GM06990 (cell line): ENCODE data around the gene ST6GALNAC3.

Source experiments
- DNase-seq: peaks from one replicate; pipeline ENCODE4 v3.0.0-alpha.2; 2011; ENCODE audit not compliant: insufficient read length; ENCODE audit errors: extremely low read depth
- H3K27me3 ChIP-seq: replicated peaks from 2 replicates; pipeline ENCODE4 v1.6.0; 2011; ENCODE audit warnings: low read length; ENCODE audit not compliant: control insufficient read depth, insufficient read depth
- H3K36me3 ChIP-seq: 2 replicates; pipeline ENCODE4 v1.5.1; 2011; ENCODE audit warnings: low read length; ENCODE audit not compliant: control insufficient read depth, insufficient read depth
- H3K4me3 ChIP-seq: replicated peaks from 2 replicates; pipeline ENCODE4 v1.5.1; 2011; ENCODE audit warnings: low read depth, mild to moderate bottlenecking, control low read depth, low read length
- CTCF ChIP-seq: IDR thresholded peaks from 2 replicates; pipeline ENCODE4 v1.5.1; 2011; ENCODE audit warnings: low read length, control low read depth, mild to moderate bottlenecking, inconsistent platforms; ENCODE audit not compliant: insufficient read depth, poor library complexity, severe bottlenecking

ST6GALNAC3 gene

GRCh38 chr1:76292418-76293184, 218.1 kb downstream of the ST6GALNAC3 start:
- H3K36me3 ChIP-seq, result no peaks in the 10 kb centered on the region
- no peak overlapping the region for H3K4me3 ChIP-seq
- DNase-seq, result no peak
- no peaks in the 10 kb centered on the region; the same call in 1 of the 2 replicates for H3K27me3 ChIP-seq
- no peak for TF ChIP-seq CTCF

GRCh38 chr1:76293831-76294230, 219.3 kb downstream of the ST6GALNAC3 start:
- Histone ChIP-seq H3K36me3 (no peaks in the 10 kb centered on the region), H3K27me3 (no peaks in the 10 kb centered on the region; the same call in 1 of the 2 replicates), H3K4me3 (no peak overlapping the region)
- no peak for TF ChIP-seq CTCF
- no peak for DNase-seq

GRCh38 chr1:76294482-76295194, 220.1 kb downstream of the ST6GALNAC3 start:
- no peak overlapping the region for H3K4me3 ChIP-seq

GRCh38 chr1:76298399-76298798, 223.9 kb downstream of the ST6GALNAC3 start:
- Histone ChIP-seq H3K4me3 (no peak overlapping the region), H3K27me3 (no peaks in the 10 kb centered on the region), H3K36me3 (no peaks in the 10 kb centered on the region)
- TF ChIP-seq CTCF, result no peak
- DNase-seq, result no peak

More at GRCh38 chr1:76294482-76295194, 220.1 kb downstream of the ST6GALNAC3 start:
- Histone ChIP-seq H3K36me3 (no peaks in the 10 kb centered on the region), H3K27me3 (no peaks in the 10 kb centered on the region; the same call in 1 of the 2 replicates)
- DNase-seq, result peak; percentile 55
- no peak for TF ChIP-seq CTCF

- Histone ChIP-seq H3K4me3 (no peak overlapping the region), H3K27me3 (no peaks in the 10 kb centered on the region), H3K36me3 (no peaks in the 10 kb centered on the region)
- TF ChIP-seq CTCF, result no peak
- no peak for DNase-seq
Observed at GRCh38 chr1:76299036-76299435, 224.5 kb downstream of the ST6GALNAC3 start.
